T-helper 17 cell (primary cell): ENCODE measurements around the gene LACTBL1. TPM values are rescaled to one million over a fixed set of nuclear protein-coding genes. Genes with fewer than 3 reads are reported as not detected.

Experiments
- ATAC-seq: fragments of 150-1000 bp; cut with Tn5 transposase; 2 replicates; pipeline ENCODE4 v1.10.0; 2021; ENCODE audit warnings: mild to moderate bottlenecking, moderate library complexity
- DNase-seq, 3 donors: peaks; one replicate each; pipeline versions ENCODE4 v3.0.0 to v3.0.0-alpha.2; 2020 to 2021
- H3K9me3 ChIP-seq: one replicate; pipeline ENCODE4 v1.7.0; 2013; ENCODE audit warnings: low read length, mild to moderate bottlenecking; ENCODE audit not compliant: control insufficient read depth, poor library complexity, severe bottlenecking
- H3K27ac Mint-ChIP-seq: one replicate; pipeline ENCODE4 v1.8.0; 2022; ENCODE audit warnings: mild to moderate bottlenecking, moderate library complexity, mixed read lengths
- H3K27me3 Mint-ChIP-seq: one replicate; pipeline ENCODE4 v1.8.0; 2022; ENCODE audit warnings: mixed read lengths
- H3K36me3 Mint-ChIP-seq: one replicate; pipeline ENCODE4 v1.8.0; 2022; ENCODE audit warnings: low read depth, mixed read lengths
- H3K4me1 Mint-ChIP-seq: one replicate; pipeline ENCODE4 v1.8.0; 2022; ENCODE audit warnings: mild to moderate bottlenecking, mixed read lengths
- H3K4me3 Mint-ChIP-seq: one replicate; pipeline ENCODE4 v1.8.0; 2022; ENCODE audit warnings: mild to moderate bottlenecking, moderate library complexity, mixed read lengths
- total RNA-seq, 4 donors: library from RNA in 2 of 4; stranded (reverse) in 2 of 4; gene quantifications; one replicate each; pipeline ENCODE4 v1.2.3 and lab custom pipeline; 2022 to 2026

Gene LACTBL1
- total RNA-seq, 2 donors from 2014 or later: not detected

DNA sequence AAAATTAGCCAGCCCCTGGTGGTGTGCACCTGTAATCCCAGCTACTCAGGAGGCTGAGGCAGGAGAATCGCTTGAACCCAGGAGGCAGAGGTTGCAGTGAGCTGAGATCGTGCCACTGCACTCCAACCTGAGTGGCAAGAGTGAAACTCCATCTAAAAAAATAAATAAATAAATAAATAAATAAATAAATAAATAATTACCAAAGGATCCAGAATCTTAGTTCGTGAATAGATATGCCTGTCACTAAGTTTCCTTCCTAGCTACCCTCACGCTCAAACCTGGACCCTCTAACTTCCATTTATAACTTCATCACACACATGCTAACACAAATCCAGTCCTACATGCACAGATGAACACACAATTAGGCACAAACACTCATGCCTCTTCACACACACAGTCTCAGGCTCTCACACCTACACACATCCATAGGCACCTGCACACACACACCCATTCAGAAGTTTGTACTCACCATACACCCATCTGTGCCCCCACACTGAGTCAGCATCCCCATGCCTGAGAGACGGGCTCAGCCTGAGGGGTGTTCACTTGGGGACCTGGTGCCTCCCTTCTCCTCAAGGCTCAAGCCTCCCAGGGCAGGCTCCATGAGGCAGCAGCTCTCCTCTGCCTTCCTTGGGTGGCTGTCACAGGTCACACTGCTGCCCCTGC, 61.5 kb downstream of the LACTBL1 start:
- Mint-ChIP-seq H3K36me3 (no peaks in the 10 kb centered on the region), H3K4me3 (no peak overlapping the region), H3K27me3 (peaks cover 40% of the 10 kb centered on the region), H3K4me1 (no peaks in the 10 kb centered on the region), H3K27ac (no peak overlapping the region)
- no peak for ATAC-seq
- no peaks in the 10 kb centered on the region for H3K9me3 ChIP-seq
- no peak for DNase-seq

DNA sequence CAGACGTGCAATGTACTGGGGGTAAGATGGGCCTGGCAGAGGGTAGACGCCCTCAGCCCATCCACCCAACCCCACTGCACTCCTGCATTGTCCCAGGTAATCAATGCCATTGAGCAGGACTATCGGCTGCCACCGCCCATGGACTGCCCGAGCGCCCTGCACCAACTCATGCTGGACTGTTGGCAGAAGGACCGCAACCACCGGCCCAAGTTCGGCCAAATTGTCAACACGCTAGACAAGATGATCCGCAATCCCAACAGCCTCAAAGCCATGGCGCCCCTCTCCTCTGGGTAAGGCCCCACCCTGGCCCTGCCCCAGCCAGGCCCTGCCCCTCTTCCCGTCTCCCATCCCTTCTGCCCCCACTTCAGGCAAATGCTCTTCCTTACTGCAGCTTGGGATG, 62.4 kb downstream of the LACTBL1 start:
- no peaks in the 10 kb centered on the region for H3K36me3 Mint-ChIP-seq
- no peak for ATAC-seq
- no peak overlapping the region for H3K27ac Mint-ChIP-seq
- H3K4me1 Mint-ChIP-seq: peaks cover 5% of the 10 kb centered on the region
- H3K9me3 ChIP-seq: no peaks in the 10 kb centered on the region
- H3K4me3 Mint-ChIP-seq: no peak overlapping the region
- no peak for DNase-seq
- H3K27me3 Mint-ChIP-seq: peaks cover 40% of the 10 kb centered on the region

DNA sequence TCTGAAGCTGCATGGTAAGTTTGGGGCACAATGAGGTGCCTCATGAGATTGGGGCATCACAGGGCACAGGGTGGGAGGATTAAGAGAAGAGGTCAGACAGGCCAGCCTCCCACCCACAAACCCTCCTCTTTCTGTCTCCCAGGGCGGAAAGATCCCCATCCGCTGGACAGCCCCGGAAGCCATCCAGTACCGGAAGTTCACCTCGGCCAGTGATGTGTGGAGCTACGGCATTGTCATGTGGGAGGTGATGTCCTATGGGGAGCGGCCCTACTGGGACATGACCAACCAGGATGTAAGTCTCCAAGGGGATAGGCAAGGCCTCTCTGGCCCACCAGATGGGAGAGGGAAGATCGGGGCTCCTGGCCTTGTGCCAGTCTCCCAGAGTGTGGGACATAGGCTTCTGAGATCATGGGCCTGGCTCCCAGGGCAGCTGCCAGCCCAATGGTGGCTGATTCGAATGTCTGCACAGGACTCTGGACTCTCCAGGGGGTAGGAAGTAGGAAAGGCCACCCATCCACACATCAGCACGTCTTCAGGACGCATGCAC, 63.7 kb downstream of the LACTBL1 start:
- Mint-ChIP-seq H3K27ac (no peak overlapping the region), H3K36me3 (no peaks in the 10 kb centered on the region), H3K4me1 (peaks cover 5% of the 10 kb centered on the region), H3K27me3 (peaks cover 29% of the 10 kb centered on the region), H3K4me3 (no peak overlapping the region)
- ATAC-seq: no peak
- H3K9me3 ChIP-seq: no peaks in the 10 kb centered on the region
- DNase-seq: no peak

DNA sequence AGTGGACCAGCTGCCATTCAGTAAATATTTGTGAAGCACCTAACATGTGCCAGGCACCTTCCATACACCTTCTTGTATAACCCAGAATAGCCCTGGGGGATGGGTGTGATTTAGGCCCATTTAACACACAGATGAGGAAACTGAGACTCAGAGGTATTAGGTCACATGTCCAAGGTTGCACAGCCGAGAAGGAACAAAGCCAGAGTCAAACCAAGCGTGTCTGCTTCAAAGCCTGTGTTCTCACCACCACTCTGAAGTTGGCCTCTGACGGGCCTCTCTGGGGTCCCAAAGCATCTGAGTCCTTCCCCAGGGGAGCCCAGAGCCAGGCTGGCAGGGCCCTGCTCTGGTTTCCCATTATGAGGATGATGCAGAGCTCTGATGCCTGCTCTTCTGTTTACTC, 65.1 kb downstream of the LACTBL1 start:
- Mint-ChIP-seq H3K4me3 (no peak overlapping the region), H3K4me1 (peaks cover 5% of the 10 kb centered on the region), H3K27ac (no peak overlapping the region), H3K36me3 (no peaks in the 10 kb centered on the region), H3K27me3 (peaks cover 23% of the 10 kb centered on the region)
- ATAC-seq (no peak), DNase-seq (no peak)
- no peaks in the 10 kb centered on the region for H3K9me3 ChIP-seq

DNA sequence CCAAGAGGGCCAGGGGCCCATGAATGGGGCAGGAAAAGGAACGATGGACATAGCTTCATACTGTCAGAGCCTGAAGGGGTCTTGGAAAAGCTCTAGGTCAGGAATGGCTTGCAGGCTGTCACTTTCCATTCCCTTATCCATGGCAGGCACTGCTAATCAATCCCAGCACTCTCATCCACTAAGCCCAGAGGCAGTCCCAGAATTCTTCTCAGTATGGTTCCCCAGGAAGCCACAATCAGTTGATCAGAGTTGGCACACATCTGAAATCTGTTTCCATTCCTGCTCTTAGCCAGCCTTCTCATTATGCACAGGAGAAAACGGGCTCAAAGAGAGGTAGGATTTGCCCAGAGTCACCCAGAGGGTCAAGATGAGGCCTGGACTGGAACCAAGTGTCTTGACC, 65.7 kb downstream of the LACTBL1 start:
- H3K36me3 Mint-ChIP-seq: no peaks in the 10 kb centered on the region
- H3K27me3 Mint-ChIP-seq: peaks cover 28% of the 10 kb centered on the region
- H3K9me3 ChIP-seq: no peaks in the 10 kb centered on the region
- H3K4me3 Mint-ChIP-seq: no peak overlapping the region
- H3K27ac Mint-ChIP-seq: no peak overlapping the region
- ATAC-seq (no peak), DNase-seq (no peak)
- peaks cover 5% of the 10 kb centered on the region for H3K4me1 Mint-ChIP-seq

DNA sequence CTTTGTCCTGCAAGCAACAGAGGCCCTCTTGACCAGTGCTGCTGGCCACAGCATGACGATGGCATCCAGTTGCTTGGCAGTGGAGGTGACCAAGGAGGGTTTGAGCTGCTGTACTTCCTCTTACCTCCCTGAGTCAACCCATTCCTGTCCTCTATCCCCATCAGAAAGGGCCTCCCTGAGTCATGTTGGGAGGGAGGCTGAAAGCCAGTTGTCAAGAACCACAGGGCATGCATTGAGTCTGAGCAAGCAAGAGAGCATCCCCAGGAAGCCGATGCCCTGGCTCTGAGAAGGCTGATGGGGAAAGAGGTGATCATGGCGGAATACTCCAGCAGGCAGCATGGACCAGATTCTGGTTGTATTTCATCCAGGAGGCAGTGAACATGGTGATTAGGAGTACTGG, 69.6 kb downstream of the LACTBL1 start:
- H3K36me3 Mint-ChIP-seq: peaks cover 3% of the 10 kb centered on the region
- H3K4me3 Mint-ChIP-seq: no peak overlapping the region
- no peaks in the 10 kb centered on the region for H3K9me3 ChIP-seq
- no peak overlapping the region for H3K27ac Mint-ChIP-seq
- peaks cover 34% of the 10 kb centered on the region for H3K27me3 Mint-ChIP-seq
- peaks cover 5% of the 10 kb centered on the region for H3K4me1 Mint-ChIP-seq
- ATAC-seq (no peak), DNase-seq (no peak)

Other genes with a start within 250 kb of the LACTBL1 start
- not detected for gene TEX46, start 43.0 kb upstream of the LACTBL1 start, total RNA-seq
- gene KDM1A, start 46.6 kb upstream of the LACTBL1 start, total RNA-seq: 10 to 100 TPM; 32.2 to 34.4 TPM
- 10 to 100 TPM; 24.7 to 27.3 TPM for gene LUZP1, start 196.0 kb upstream of the LACTBL1 start, total RNA-seq
- not detected for gene HTR1D, start 244.6 kb upstream of the LACTBL1 start, total RNA-seq